Ovary (tissue), 9 donors: ENCODE measurements around the gene QARS1. TPM values are rescaled to one million over a fixed set of nuclear protein-coding genes. Genes with fewer than 3 reads are reported as not detected.
A peak's percentile ranks its signal among the peaks of the same experiment; 100 is the strongest.

ENCODE experiments used
- DNase-seq, 5 donors: peaks; one replicate each; pipeline ENCODE4 v3.0.0-alpha.2; 2019 to 2020
- H3K27ac ChIP-seq, 2 donors: fragments of 200-600 bp; one replicate each; pipeline versions ENCODE4 v1.5.1 to v1.8.0; 2019 to 2022
- H3K27me3 ChIP-seq: fragments of 200-600 bp; one replicate; pipeline ENCODE4 v1.8.0; 2022
- H3K36me3 ChIP-seq: fragments of 200-600 bp; sonication (generic); one replicate; pipeline ENCODE4 v1.5.1; 2019
- H3K4me1 ChIP-seq: one replicate; pipeline ENCODE4 v1.8.1; 2013; ENCODE audit warnings: mild to moderate bottlenecking, moderate library complexity; ENCODE audit not compliant: insufficient read depth
- H3K4me3 ChIP-seq: fragments of 200-600 bp; sonication (generic); one replicate; pipeline ENCODE4 v1.5.1; 2017
- H3K9me3 ChIP-seq, 2 donors: fragments of 200-600 bp in 1 of 2; sonication (generic) in 1 of 2; one replicate each; pipeline versions ENCODE4 v1.5.1 to v1.8.1; 2013 to 2019; ENCODE audit warnings: mild to moderate bottlenecking in 1 of 2, moderate library complexity in 1 of 2
- EP300 ChIP-seq: sonication (generic); formaldehyde crosslinking; IDR thresholded peaks from one replicate; pipeline ENCODE4 v1.6.1; 2017; ENCODE audit warnings: antibody characterized with exemption
- POLR2A ChIP-seq: fragments of 450-650 bp; IDR thresholded peaks from one replicate; pipeline ENCODE4 v1.6.1; 2017; ENCODE audit warnings: antibody characterized with exemption, mild to moderate bottlenecking, moderate library complexity
- WGBS, 3 donors: extraction: QIAGEN DNeasy Blood & Tissue Kit in 1 of 3; methylation state at CpG; one replicate each; pipeline versions ENCODE4 v1.1.5 to v1.1.7; 2013 to 2017; 5-methylcytosine and 5-hydroxymethylcytosine counted together
- intact Hi-C, 4 donors: fragments of 100-400 bp; cut with DNase I; formaldehyde crosslinking; loops; one replicate each; pipeline versions ENCODE4 v1.11.0 to v1.15.1; 2022 to 2023
- polyA plus RNA-seq, 2 donors: library from polyadenylated mRNA; stranded (reverse); fragments of 200-250 nt in 1 of 2; fragments of 350-450 nt in 1 of 2; fragmentation: Illumina TruSeq in 1 of 2; extraction: RNeasy Lipid Tissue Mini Kit (QIAGEN cat#74804) in 1 of 2; gene quantifications; one replicate each; pipeline ENCODE4 v1.2.3, GENCODE V29; 2013 to 2014
- total RNA-seq, 7 donors: library from RNA; depleted of rRNA in 2 of 7; stranded (reverse); fragments of >200 nt in 2 of 7; fragmentation: NEBNext Ultra II Directional in 3 of 7; extraction: Animal tissue kit (Norgen Biotek cat#: 25700) in 3 of 7; gene quantifications; one replicate each; pipeline versions ENCODE4 v1.1.0 to v1.2.4, GENCODE V29; 2016 to 2023
- TF ChIP-seq, protein P1 (sequence below), 3 donors: fragments of 450-650 bp in 2 of 3; fragments of 200-600 bp in 1 of 3; IDR thresholded peaks; one replicate each; pipeline versions ENCODE4 v1.5.1 to v1.8.0; 2016 to 2022; ENCODE audit warnings: antibody characterized with exemption in 3 of 3, mild to moderate bottlenecking in 1 of 3
- donor health status: DM: no; HTN: no; CAD: no; lungs with moderate emphysema.
- donor health status: DM: no; HTN: no; CAD: no.
- donor health status: Bipolar disorder and iron deficiency.
- donor health status: DM: yes; HTN: yes; CAD: no.
- donor health status: DM: no; HTN: no; CAD: no.
- donor health status: DM: yes; HTN: yes; CAD: no.

Gene QARS1
- total and polyA plus RNA-seq, 9 donors, result 165 to 293 (median 204) TPM

DNA sequence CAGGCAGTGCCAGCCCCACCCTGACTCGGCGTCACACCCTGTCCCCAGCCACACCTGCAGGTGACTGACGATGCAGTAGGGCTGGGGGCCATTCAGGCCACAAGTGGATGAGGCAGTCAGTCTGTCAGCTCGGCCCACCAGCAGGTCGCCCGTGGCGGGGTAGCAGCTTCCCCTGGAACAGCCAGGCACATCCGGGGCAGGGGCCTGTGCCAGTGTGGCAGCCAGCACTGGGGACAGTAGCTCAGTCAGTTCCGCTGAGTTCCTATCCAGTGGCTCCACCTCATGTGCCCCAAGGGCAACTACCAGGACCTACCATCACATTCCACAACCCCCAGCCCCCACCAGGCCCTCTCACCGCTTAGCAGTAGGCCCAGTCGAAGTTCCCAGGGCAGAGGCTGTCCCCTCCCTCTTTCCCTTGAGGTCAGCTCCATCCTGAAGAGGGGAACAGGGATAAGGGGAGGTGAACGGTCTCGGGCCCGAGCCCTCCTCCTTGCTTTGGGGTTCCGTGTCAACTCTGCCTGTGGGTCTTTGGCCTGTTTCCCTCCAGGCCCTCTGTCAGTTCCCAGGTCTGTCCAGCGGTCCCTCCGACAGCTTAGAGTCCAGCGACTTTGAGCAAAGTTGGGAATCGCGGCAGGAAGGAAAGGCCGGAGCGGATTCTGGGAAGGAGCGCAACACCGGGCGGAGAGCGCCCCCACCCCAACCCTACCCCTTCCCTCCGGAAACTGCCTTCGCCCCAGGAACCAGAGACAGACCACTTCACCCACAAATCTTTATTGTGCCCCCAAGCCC, 28.1 kb upstream of the QARS1 start, which contains the start of gene LAMB2:
Gene LAMB2, minus strand, starts transcription at position 614 of the 789 bp plus-strand sequence. Its CDS starts 183 bp downstream, at position 431.
- peak; percentile 77 to 85 (median 83) for DNase-seq
- H3K36me3 ChIP-seq, result no peaks in the 10 kb centered on the region
- WGBS, 3 donors, result 0 to 3% (median 2%) methylated on average over 24 to 28 of the region's 28 CpGs
- intact Hi-C loops, result no loop called here
- H3K27me3 ChIP-seq, result no peaks in the 10 kb centered on the region
- no peaks in the 10 kb centered on the region for H3K9me3 ChIP-seq
- H3K4me1 ChIP-seq, result peaks cover 4% of the 10 kb centered on the region
- H3K27ac ChIP-seq, result peak within 1 kb of the TSS; percentile 26 to 81
- peak within 1 kb of the TSS; percentile 79 for H3K4me3 ChIP-seq
- TF ChIP-seq, protein P1, sequence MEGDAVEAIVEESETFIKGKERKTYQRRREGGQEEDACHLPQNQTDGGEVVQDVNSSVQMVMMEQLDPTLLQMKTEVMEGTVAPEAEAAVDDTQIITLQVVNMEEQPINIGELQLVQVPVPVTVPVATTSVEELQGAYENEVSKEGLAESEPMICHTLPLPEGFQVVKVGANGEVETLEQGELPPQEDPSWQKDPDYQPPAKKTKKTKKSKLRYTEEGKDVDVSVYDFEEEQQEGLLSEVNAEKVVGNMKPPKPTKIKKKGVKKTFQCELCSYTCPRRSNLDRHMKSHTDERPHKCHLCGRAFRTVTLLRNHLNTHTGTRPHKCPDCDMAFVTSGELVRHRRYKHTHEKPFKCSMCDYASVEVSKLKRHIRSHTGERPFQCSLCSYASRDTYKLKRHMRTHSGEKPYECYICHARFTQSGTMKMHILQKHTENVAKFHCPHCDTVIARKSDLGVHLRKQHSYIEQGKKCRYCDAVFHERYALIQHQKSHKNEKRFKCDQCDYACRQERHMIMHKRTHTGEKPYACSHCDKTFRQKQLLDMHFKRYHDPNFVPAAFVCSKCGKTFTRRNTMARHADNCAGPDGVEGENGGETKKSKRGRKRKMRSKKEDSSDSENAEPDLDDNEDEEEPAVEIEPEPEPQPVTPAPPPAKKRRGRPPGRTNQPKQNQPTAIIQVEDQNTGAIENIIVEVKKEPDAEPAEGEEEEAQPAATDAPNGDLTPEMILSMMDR (IDR thresholded peaks at IDR 0.05), result no peak
- no peak for TF ChIP-seq EP300
- peak; percentile 49 for TF ChIP-seq POLR2A

- intact Hi-C loops, result no loop called here
- WGBS, 3 donors, result 15 to 28% (median 20%) methylated on average over 9 of the region's 9 CpGs
- Histone ChIP-seq H3K27ac (peak overlapping the region; percentile 26 to 81), H3K36me3 (no peaks in the 10 kb centered on the region), H3K4me3 (peak overlapping the region; percentile 79), H3K9me3 (no peaks in the 10 kb centered on the region), H3K4me1 (peaks cover 4% of the 10 kb centered on the region), H3K27me3 (no peaks in the 10 kb centered on the region)
- TF ChIP-seq POLR2A (no peak), EP300 (no peak)
- TF ChIP-seq, protein P1 (IDR thresholded peaks at IDR 0.05), result no peak
- DNase-seq, result no peak
Observed at GRCh38 chr3:49132073-49132436, 27.5 kb upstream of the QARS1 start.

DNA sequence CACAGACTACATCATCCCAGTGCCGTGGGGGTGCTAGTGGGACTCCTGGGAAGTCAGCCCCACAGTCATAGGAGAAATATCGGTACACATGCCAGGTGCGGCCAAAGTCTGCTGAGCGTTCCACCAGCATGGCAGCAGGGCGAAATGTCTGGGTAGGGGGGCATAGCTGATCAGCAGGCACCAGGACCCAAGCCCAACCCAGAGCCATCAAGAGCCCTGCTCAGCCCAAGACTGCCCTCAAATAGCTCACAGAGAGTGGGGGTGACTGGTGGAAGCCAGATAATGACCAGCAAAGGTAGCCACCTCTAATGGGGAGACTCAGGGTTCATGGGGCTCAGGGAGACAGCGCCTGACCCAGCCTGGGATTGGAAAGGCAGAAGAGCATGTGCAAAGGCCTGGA, 27.0 kb upstream of the QARS1 start:
- 78 to 96% (median 84%) methylated on average over 6 of the region's 6 CpGs for WGBS, 3 donors
- H3K9me3 ChIP-seq, result no peaks in the 10 kb centered on the region
- no peaks in the 10 kb centered on the region for H3K27me3 ChIP-seq
- H3K4me1 ChIP-seq, result peaks cover 4% of the 10 kb centered on the region
- peak overlapping the region; percentile 79 for H3K4me3 ChIP-seq
- no peak for DNase-seq
- intact Hi-C loops, result no loop called here
- TF ChIP-seq, protein P1 (IDR thresholded peaks at IDR 0.05), result no peak
- TF ChIP-seq EP300, result no peak
- no peak for TF ChIP-seq POLR2A
- H3K27ac ChIP-seq, result peak overlapping the region; percentile 26 to 81
- H3K36me3 ChIP-seq, result no peaks in the 10 kb centered on the region

DNA sequence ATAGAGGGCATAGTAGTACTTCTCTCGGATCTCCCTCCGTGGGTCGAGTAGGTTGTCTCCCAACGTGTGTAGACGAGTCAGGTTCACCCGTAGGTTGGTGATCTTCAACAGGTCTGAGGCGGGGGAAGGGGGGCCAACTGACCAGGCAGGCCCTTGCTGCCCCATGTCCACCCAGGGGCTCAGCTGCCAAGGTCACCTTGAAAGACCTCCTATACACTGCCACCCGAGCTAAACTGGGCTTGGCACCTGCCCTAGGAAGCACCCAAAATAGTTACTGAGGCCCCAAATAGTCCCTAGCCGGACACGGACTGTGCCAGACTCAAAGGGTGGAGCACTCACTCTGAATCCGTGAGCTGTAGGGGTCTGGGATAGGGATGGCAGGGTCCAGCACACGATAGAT, 26.5 kb upstream of the QARS1 start:
- H3K9me3 ChIP-seq, result no peaks in the 10 kb centered on the region
- DNase-seq, result no peak
- WGBS, 3 donors, result 68 to 76% (median 75%) methylated on average over 12 of the region's 12 CpGs
- peaks cover 4% of the 10 kb centered on the region for H3K4me1 ChIP-seq
- H3K27me3 ChIP-seq, result no peaks in the 10 kb centered on the region
- intact Hi-C loops, result no loop called here
- H3K27ac ChIP-seq, result no peak overlapping the region
- no peak overlapping the region for H3K4me3 ChIP-seq
- no peaks in the 10 kb centered on the region for H3K36me3 ChIP-seq
- TF ChIP-seq, protein P1 (IDR thresholded peaks at IDR 0.05), result no peak
- TF ChIP-seq POLR2A (no peak), EP300 (no peak)
